Body of pancreas (tissue), 4 donors: ENCODE results near the gene LPP.

ENCODE experiments used
- CTCF ChIP-seq, 7 experiments: fragments of 450-650 bp in 4 of 7; fragments of 200-600 bp in 3 of 7; sonication (generic) in 3 of 7; IDR thresholded peaks; one replicate each; pipeline ENCODE4 v1.5.1; 2016 to 2019; ENCODE audit warnings: antibody characterized with exemption in 7 of 7
- POLR2A ChIP-seq, 3 donors: fragments of 450-650 bp; IDR thresholded peaks; one replicate each; pipeline ENCODE4 v1.6.1; 2016; ENCODE audit warnings: antibody characterized with exemption in 3 of 3, mild to moderate bottlenecking in 2 of 3

DNA sequence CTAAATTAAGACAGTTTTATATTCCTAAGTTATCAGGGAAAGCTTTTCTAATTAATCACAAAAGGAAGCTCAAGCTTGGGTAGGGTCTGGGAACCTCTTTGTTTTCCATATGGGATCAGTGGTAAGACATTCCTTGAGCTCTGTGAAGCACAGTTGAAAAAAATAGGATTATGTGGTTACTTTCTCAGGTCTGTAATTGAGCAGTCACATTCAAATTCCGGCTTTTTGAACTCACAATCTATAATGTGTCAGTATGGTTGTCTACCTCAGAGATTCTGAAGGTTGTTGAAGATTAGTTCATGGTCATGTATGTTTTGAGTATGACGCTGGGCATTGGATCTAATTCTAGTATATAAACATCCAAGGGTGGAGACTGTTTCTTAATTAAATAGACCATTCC lies 364.5 kb downstream of the LPP start:
- no peak for TF ChIP-seq CTCF (IDR thresholded peaks at IDR 0.05)
- no peak for TF ChIP-seq POLR2A (IDR thresholded peaks at IDR 0.05)
